Measurements from ENCODE around the gene VSTM2B.
"Not testable (repeated sequence)": the region's sequence is repeated elsewhere in the genome, so short reads cannot be mapped to it uniquely, and the experiment has no call there.

Gene VSTM2B

DNA sequence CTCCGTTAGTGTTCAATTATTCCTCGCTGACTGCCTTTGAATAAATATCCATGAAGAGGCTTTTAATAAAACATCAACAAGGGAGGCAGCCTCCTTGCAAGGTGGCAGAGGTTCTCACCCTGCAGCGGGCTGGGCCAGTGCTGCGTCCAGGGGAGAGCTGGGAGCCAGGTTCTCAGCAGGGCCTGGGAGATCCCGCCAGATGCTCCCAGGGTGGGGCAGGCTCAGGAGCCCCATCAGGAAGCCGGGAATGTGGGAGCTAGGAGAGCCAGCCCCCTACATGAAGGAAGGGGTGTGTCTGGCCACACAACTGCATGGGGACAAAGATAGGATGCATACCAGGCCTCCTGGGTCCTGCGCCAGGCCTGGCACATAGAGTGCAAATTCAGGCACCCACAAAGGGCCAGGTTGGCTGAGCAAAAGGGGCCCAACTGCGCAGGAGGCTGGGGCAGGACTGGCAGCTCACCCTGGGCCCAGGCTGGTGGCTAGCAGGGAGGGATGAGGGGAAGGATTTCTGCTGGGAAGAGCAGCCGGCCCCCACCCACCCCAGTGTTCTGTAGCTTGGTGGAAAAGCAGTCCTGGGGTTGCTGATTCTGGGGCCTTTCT lies 22.8 kb downstream of the VSTM2B start:
- DNase-seq: no peak

- DNase-seq: no peak
These were observed 23.6 kb downstream of the VSTM2B start for GRCh38 chr19:29549105-29550070.

- no peak for DNase-seq
These were observed 25.1 kb downstream of the VSTM2B start for GRCh38 chr19:29550896-29551295.

- no peak for DNase-seq
These were observed 26.0 kb downstream of the VSTM2B start for GRCh38 chr19:29551774-29552173.

- no peak for DNase-seq
These were observed 26.9 kb downstream of the VSTM2B start for GRCh38 chr19:29552454-29553280.

- no peak for DNase-seq
These were observed 28.4 kb downstream of the VSTM2B start for GRCh38 chr19:29554149-29554548.

- not testable (repeated sequence) for DNase-seq
These were observed 33.3 kb downstream of the VSTM2B start for GRCh38 chr19:29559110-29559509.

- no peak for DNase-seq
These were observed 33.9 kb downstream of the VSTM2B start for GRCh38 chr19:29559743-29560142.

GRCh38 chr19:29560313-29561075 lies 34.7 kb downstream of the VSTM2B start:
- no peak for DNase-seq

DNA sequence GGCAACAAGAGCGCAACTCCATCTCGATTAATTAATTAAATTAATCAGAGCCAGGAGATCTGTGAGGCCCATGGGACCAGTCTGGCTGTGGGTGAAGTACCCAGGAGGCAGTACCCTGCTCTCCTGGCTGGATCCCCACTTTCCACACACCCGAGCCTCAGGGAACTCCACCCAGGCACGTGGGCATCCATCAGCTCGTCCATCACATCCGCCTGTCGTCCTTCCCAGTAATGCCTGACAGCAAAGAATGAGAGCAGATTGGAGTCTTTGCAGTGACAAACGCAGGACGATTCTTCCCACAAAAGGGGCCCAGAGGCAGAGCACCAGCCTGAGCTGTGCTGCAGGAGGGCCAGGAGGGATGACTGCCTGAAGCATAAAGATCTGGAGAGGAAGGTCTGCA lies 35.8 kb downstream of the VSTM2B start:
- DNase-seq: no peak

DNA sequence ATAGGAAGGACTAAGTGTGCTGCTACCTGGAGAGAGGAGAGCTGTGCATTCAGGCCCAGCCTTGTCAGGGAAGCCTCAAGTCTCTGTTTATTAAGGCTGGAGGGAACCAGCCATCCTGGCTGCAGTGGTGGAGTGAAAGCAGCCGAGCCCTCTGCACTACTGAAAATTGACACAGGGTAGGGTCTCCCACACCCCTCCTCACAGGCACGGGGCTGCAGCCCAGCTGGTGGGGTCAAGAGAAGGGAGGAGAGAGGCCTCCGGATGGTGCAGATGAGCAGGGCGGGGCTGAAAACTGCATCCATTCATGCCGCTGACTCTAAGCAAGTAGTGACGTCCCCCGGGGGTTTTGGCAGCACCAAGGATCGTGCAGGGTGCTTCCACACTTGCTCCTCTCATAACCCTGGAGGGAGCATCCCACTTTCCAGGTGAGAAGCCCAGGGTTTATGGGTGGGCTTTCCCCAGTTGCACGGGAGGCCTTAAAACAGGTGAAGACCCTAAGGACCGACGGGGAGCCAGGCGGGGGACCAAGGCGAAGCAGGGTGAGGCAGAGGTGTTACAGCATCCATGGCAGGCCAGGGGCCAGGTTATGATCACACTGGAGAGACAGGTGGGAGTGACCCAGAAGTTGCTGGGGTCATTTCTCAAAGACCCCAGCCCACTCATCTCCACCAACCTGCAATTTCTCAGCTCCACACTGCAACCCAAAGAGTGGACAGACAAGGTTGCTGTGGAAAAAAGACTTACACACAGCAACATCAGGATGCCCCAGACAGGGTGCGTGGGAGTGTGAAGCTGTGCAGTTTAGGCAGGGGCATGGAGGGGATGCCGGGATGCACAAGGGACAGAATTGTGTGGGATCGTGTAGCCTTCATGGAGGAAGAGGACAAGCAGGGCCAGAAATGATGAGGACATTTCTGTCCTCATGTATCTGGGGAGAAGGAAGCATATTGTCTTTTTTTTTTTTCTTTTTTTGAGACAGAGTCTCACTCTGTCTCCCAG lies 36.8 kb downstream of the VSTM2B start:
- no peak for DNase-seq

- DNase-seq: no peak
These were observed 37.8 kb downstream of the VSTM2B start for GRCh38 chr19:29563486-29564101.

GRCh38 chr19:29564574-29565005 lies 38.8 kb downstream of the VSTM2B start:
- DNase-seq: no peak

- DNase-seq: no peak
These were observed 39.4 kb downstream of the VSTM2B start for GRCh38 chr19:29565171-29565570.

- DNase-seq: no peak
These were observed 40.8 kb downstream of the VSTM2B start for GRCh38 chr19:29566496-29567054.

- DNase-seq: no peak
These were observed 41.6 kb downstream of the VSTM2B start for GRCh38 chr19:29567366-29567915.

DNA sequence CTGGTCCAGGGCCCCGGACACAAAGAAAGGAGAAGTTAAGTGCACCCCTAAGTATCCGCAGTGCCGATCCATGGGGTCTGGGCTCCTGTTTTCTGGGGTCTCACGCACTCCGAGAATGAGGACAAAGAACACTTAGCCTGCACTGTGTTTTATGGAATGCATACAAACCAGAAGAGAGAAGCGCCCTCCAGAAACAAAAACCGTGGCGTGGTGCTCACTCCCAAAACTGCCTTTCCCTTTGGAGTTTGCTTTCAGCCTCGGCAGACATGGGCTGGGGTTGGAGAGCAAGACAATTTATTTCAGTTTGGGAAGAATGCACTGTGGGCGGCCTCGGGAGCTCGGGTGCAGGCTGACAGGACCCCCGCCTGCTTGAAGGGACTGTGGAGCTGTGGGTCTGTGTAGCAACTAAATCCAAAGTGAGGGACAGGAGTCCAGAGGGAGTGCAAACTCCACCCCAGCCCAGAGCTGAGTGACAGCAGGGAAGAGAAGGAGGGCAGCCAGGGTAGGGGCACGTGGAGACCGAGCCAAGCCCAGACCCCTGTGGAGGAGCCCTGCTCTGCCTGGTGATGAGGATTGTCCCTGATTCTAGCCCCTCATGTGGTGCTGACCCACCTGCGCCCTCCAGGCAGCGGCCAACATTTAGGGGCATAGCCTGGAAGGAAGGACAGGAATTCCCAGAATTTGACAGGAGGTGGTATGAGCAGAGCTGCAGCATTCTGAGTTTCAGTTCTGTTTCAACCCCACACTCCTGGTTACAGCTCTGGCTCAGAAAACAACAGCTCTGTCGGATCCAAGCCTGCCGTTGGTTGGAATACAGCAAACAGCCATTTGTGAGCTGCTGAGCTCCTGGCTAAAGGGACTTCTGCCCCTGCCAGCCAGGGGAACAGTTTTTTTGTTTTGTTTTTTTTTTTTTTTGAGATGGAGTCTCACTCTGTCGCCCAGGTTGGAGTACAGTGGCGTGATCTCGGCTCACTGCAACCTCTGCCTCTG lies 42.5 kb downstream of the VSTM2B start:
- DNase-seq: no peak

DNA sequence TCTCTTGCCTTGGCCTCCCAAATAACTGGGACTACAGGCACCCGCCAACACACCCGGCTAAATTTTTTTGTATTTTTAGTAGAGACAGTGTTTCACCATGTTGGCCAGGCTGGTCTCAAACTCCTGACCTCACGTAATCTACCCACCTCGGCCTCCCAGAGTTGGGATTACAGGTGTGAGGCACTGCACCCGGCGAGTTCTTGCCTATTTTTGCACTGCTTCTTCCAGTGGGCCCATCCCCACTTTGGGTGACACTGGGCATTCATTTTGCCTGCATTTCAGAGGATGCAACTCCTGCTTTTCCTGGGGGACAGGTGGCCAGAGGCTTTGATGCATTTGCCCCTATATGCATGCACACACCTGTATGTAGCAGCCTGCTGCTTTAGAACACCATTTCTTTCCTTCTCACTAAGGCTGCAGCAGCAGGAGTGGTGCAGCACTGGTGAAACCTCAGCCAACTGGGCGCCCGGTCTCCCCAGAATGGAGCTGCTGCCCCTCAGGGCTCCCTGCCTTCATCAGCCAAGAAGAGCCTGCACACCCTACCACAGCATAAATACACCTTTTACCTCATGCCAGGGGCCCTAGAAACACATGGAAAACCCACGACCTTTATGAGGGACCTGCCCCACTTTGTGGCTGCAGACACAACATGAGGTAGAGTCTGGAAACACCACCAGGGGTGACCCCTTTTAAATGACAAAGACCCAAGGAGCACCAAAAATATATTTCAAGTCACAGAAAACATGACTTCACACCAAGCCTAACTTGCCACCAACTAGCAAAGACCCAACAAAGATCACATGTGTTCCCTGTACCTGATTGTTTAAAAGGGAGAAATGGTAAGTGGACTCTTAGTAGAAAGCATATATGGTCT lies 43.5 kb downstream of the VSTM2B start:
- no peak for DNase-seq
